Activated CD8-positive, alpha-beta memory T cell treated with anti-CD3 and anti-CD28 coated beads for 1 hour (primary cell): ENCODE results near the gene TBXAS1.

ENCODE experiments used
- DNase-seq, 2 donors: peaks; one replicate each; pipeline ENCODE4 v3.0.0-alpha.2; 2020; ENCODE audit warnings: low read depth in 1 of 2; ENCODE audit errors: extremely low read depth in 1 of 2

Gene TBXAS1

DNA sequence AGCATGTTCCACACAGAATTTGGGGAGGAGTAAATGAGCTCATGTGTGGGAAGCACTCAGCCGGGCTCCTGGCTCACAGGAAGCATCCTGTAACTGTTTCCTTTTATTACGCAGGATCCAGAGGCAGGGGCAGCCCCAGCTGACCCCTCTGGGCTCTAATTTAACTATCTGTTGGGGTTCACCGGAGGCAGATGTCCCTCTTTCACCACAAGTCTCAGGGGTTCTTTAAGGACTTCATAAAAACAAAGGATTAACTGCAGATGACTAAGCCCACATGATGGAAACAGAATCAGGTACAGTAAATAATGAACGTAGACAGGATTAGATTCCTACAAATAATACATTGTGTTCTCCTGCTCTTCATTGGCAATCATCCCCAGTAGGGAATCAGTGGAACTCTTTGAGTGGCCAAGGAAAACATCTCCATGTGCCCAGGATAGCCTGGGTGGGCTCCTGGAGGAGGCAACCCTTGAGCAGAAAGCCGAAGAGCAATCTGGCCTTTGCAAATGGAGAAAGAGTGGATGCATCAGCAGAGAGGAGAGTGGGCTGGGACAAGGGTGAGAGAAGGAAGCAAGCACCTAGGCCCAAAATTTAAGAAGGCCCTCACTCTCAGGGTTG, 24.6 kb downstream of the TBXAS1 start:
- no peak for DNase-seq

DNA sequence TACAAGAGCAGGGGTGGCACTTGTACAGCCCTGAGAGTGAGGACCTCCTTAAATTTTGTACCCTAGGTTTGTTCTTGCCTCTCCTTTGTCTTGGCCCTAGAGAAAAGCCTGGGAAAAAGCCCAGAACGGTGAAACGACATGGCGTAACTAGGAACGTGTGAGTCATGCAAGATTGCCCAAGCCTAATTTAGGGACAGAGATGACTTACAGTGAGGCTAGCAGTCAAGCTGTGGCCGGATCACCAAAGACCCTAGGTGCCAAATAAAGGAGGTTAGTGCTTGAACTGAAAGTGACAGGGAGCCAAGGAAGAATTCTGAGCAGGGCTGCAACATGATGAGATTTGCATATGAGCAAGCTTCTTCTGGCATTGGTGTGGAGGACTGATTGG, 25.1 kb downstream of the TBXAS1 start:
- DNase-seq: no peak

DNA sequence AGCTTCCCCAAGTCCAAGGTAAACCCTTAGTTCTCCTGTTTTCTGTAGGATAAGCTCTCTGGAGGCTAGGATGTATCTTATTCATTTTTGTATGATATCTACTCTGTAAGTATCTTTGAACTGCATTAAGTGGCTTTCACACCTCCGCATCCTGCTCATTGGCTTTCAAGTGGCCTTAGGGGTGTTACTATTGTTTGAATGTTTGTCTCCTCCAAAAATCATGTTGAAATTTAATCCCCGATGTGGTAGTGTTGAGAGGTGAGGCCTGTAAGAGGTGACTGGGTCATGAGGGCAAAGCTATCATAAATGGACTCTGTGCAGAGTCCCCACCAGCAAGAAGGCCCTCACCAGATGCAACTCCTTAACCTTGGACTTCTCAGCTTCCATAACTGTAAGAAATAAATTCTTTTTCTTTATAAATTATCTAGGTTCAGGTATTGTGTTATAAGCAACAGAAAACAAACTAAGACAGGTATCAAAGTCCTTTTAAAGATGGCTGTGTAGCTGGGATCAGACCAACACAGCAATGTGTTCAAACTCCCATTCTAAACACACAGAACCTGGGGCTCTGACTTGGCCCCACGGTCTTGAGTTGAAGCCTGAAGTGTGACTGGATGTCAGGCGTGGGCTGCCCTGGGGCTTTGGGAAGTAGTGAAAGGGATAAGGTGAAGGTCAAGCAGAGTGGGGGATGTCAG, 25.9 kb downstream of the TBXAS1 start:
- DNase-seq: no peak

DNA sequence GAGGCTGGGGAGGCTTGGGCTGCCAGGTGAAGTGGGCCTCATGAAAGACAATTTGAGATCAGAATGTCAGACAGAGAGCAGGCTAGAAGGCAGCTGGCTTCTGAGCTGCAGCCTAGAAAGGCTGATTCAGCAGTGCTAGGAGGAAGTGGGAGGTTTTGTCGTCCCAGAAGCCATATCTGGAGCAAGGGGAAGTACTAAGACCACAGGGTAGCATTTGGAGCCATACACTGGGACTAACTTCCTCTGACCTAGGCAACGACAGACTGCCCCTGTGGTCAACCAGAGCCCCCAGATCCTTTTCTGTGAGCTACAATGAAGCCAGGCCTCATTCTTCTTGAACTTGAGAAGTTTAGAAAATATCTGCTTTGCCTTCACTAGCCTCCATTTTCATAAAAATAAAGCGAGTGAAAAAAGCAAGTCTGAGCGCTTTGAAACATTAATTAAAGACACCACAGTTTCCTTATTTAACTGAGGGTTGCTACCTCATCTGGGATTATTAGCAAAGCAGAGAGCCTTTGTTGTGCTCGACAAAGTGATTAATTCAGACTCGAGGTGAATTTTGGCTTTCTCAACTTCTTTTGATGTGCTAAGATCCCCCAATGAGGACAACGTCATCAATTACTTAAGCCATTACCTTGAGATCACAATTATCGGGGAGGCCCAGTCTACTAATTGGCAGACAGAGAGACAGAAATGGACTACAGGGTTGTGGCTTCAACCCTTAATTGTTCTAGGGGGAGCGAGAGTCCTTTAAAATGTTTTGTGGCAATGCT, 26.6 kb downstream of the TBXAS1 start:
- no peak for DNase-seq

DNA sequence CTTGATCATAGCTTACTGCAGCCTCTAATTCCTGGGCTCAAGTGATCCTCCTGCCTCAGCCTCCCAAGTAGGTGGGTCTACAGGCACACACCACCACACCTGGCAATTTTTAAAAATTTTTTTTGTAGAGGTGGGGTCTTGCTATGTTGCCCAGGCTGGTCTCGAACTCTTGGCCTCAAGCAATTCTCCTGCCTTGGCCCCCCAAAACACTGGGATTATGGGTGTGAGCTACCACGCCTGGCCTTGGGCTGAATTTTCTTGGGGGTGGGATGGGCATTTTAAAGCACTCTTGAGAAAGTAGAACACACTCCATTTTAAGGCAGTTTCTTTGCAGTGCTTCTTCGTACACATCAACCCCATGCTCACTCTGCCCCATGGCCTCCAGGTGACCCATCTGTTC, 28.7 kb downstream of the TBXAS1 start:
- DNase-seq: no peak

DNA sequence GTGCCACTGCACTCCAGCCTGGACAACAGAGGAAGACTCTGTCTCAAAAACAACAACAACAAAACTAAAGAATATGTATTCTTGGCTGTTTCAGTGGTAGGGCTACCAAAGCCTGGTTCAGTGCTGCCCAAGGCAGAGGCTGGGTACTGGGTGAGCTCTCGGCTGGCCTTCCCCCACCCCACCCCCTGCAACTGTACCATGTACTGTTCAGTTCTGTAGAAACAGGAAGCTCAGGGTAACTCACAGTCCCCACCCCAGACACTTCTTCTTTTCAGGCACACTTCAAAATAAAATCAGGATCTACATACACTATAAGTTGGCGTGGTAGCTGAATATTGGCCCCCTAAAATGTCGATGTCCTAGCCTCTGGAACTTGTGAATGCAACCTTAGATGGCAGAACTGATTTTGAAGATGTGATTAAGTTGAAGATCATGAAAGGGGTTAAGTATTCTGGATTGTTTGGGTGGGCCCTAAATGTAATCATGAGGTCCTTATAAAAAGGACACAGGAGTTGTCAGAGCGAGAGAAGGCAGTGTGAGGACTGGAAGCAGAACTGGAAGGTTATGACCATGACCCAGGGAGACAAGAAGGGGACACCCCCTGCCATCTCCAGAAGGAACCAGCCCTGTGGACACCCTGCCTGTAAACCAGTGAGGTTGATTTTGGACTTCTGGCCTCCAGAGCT, 31.2 kb downstream of the TBXAS1 start:
- DNase-seq: no peak

DNA sequence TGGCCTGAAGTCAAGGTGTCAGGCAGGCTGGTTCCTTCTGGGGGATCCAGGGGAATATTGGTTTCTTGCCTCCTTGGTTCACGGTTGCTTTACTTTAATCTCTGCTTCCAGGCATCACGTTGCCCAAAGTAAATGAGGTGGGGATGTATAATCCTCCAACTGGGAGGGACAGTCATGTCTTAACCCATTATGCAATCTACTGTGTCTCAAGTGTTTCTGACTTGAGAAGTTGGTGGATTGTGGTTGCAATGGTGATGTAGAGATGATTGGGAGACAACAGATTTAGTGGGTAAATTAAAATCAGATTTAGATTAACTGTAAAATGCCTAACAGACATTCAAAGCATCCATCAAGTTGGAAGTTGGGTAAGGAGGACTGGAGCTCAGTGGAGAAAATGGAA, 32.7 kb downstream of the TBXAS1 start:
- DNase-seq: no peak

DNA sequence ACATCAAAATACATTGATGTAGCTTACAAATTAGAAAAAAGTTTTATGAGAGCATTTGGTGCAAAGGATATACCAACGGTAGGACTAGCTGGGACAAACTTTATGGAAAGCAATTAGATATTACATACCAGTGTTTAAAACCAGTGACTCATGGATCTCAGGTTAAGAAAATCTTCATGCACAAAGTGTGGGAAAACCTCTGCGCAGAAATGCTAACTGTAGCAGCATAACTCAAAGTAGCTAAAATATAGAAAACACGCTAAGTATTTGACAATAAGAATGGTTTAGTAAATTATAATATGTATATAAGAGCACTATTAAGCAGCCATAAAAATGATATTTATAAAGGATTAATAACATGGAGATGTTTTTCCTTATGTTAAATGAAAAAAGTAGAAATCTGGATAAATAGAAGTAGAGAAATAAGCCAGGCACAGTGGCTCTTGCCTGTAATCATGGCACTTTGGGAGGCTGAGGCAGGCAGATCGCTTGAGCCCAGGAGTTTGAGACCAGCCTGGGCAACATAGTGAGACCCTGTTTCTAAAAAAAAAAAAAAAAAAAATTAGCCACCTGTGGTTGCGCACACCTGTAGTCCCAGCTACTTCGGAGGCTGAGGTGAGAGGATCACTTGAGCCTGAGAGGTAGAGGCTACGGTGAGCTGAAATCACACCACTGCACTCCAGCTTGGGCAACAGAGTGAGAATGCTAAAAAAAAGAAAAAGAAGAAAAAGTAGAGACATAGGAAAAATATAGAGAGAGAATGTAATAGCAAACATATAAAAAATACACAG, 37.2 kb downstream of the TBXAS1 start:
- DNase-seq: no peak

DNA sequence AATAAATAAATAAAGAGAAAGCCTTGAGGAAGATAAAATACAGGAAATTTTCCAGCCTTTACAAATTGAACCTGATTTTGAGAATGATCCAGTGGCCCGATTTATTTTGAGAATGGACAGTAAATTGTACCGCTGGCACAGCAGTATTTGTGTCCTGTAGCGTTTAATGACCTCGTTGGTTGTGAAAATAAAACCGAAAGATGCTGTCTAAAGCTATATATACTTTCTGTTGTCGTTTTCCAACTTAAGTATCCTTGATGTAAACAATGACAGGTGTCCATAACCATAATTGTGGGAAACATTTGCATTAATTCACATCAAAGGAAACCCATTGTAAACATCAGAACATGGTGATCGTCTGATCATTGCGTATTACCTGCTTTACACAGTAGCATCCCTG, 38.8 kb downstream of the TBXAS1 start:
- no peak for DNase-seq

DNA sequence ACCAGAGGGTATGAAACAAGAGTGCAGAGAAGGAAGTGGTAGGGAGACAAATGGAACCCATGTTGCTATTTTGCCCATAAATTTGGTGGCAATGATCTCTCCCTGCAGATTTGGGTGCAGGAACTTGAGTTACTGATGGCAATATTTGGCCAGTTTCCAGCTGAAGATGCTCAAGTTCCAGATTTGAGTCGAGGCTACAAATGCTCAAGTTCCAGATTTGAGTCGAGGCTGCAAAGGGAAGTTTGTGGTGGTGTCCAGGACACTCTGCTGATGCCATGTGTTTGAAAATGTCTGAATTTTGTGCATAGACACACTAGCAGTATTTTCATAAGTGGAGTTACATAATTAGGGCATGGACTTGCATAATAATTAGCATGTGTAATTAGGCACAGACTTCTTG, 40.8 kb downstream of the TBXAS1 start:
- DNase-seq: no peak

DNA sequence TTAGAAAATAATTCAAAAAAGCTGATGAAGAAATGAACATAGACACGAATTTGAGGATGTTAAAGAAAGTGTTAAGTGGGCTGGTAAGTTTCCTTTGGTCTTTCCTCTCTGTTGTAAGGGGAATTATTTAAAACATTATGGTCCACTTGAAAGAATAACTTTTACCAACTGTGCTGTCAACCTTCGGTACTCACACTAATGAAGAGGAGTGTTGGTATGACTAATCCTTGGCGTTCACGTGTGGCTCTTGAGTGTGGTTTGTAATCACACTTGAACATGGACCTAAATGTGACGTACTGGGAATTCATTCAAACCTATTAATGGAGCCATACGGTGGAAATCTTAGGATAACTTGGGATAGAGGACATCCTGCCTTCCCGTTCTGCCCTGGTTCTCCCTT, 41.3 kb downstream of the TBXAS1 start:
- no peak for DNase-seq

DNA sequence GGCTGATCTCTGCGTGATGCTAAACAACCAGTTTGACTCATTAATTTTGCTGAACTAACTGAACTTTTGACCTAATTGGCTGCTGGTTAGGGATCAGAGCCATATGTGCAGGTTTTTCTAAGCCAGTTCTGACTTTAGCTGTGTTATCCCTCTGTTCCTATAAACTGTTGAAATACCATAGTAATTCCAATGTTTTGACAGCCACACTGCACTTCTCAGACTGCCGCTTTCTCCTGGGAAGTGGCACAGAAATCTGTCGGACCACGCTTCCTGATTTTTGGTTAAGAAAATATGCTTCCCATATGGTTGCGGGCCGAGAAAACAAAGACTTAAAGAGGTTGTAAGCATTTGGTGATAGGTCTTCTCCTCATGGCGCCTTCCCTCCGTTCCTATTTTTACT, 42.3 kb downstream of the TBXAS1 start:
- no peak for DNase-seq

DNA sequence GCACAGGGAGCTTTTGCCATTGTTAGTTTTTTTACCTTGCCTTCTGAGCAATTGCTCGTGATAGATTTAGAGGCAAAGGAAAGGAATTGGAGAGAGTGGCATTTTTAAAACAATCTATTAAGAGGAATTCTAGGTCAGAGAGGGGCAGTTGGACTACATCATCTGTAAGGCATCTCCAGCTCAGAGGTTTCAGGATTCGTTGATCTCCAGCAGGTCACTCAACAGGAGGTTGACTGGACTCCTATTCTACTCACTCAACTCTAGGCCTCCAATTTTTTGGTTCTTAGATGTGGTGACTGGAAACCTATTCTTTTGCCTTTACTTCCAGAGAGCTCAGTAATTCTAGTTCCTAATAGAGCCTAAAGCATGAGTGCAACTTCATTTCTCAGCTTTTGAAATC, 42.8 kb downstream of the TBXAS1 start:
- DNase-seq: no peak

DNA sequence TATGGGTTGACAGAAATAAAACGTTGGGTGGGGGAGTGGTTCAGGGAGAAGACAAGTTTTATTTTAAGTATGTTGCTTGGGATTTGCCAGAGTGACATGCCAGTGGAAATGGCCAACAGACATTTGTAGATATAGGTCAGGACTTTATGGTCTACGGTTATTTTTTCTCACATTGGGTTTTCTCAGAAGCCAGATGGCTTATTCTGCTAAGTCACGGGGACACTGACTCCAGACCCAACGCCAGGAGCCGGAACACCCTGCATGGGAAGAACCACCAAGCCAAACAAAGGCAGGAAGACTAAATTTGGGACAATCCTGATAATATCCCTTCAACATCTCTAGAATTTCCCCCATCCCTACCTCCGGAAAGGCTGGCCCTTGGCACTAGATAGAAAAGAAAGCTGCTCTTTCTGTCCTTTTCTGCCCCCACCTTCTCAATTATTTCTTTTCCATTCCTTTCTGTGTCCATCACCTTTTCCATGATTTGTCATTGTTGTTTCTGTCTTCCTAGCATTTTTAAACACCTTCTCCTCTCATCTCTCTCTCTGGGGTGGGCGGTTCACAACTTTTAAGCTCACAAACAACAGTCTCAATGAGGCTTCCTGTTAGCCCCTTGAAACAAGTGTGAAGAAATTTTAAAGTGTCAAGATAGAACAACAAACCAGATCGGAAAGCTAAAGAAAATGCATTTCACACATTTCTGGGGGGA, 44.7 kb downstream of the TBXAS1 start:
- no peak for DNase-seq

DNA sequence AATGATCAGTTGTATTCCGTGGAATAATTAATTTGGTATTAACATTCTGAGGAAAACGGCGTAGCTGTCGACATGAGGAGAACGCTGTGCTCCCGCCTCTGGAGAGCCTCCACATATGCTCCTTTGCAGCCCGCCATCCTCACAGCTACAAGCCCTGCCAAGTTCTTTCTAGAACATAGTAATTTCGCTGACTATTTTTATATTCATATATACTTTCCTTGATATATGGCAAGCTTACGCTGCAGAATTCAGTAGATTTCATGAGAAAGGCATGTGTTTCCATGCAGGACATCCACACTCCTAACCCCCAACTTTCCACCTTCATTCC, 45.2 kb downstream of the TBXAS1 start:
- DNase-seq: no peak

DNA sequence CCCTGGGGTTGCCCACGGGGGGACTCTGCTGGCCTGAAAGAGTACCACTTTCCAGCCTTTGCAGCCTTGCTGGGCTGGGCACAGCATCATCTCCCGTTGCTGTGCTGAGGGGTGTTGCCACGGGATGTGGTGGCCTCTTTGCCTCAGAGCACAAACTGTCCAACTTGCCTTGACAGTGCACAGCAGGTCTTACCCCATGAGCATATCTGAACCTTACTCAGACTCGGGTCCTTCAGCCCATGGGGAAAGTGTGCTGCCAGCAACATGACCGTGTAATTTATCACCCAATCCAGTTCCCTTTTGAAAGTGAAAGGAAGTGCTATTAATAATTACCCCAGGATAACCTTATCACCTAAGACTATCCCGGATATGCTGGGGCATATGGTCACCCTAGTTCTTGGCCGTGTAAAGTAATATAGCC, 46.8 kb downstream of the TBXAS1 start:
- DNase-seq: no peak

DNA sequence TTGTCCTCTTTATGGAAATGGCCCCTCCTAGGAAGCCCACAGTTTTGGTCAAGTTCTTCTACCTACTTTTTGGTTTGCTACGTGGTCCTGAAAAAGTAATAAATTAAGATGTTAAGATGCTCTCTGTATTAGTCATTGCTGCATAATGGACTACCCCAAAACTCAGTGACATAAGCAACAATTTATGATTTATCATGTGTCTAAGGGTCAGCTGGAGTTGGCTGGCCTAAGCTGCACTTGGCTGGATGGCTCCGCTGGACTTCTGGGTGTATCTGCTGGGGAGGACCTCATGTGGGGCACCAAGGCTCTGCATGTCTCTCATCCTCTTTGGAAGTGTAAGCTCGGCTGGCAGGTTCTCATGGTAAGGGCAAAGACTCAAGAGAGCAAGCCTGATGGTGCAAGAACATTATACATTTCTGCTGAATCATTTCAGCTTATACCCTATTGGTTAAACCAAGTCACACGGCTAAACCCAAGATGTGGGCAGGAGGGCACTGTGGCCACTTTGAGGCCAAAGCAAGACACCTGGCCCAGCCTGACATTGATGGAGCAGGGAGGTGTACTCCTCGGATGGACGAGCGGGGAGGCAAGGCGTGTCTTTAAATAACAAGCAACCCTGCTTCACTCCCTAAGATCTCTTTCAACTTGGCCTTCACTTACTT, 47.7 kb downstream of the TBXAS1 start:
- no peak for DNase-seq

DNA sequence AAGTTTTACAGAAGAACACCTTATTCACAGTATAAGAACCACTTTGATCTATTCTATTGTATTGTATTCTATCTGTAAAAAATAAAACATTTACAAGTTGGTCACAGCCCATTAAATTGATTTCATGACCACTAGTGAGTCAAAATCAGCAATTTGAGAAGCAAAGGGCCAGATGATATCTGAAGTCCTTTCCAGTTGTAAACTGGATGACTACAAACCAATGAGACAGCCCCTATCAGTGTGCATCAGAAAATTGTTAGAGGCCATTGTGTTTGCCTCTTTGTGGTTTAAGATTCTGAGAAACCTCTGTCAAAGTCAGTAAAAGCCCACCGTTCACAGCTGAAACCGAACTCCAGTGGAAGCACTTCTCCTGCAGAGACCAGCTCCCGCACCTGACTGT, 54.8 kb downstream of the TBXAS1 start:
- no peak for DNase-seq

DNA sequence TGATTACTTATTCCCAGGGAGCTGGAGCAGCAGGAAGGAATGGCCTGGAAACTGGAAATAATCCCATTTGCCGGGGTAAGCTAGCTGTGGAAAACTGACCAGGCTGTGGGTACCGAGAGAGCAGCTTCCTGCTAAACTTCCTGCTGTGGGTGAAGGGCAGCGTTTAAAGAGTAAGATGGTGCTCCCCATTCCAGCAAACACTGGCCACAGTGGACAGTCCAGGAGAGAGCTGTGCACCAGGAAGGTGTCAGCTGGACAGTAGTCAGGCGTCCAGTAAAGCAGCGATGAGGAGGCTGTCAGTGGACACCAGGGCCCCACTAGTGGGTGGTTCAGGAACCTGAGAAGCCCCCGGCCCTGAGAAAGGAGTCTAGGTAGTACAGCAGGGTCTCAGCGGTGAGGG, 55.4 kb downstream of the TBXAS1 start:
- no peak for DNase-seq

DNA sequence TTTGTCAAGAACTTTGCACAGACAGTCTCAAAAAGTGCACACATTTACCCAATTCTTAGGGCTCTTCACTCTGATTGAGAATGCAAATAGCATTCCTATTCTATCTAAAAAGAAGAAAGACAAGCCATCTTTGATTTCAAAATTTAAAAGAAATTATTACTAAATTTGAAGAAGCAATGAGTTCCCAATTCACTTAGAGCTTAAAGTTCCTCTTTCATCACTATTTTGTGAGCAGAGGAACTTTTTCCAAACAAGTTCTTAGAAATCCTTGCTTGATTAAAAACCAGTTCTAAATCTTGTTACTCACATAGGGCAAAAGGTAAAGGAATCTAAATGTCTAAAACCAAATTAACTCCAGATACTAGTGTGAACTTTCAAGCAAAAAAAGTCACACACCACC, 56.4 kb downstream of the TBXAS1 start:
- no peak for DNase-seq
